Activated CD4-positive, alpha-beta T cell treated with anti-CD3 and anti-CD28 coated beads, Interleukin-2, amount 10 ng/mL, durations not matched to agents 7 days and 5 days (primary cell): ENCODE results near the gene EIF3I. TPM values are rescaled to one million over a fixed set of nuclear protein-coding genes. Genes with fewer than 3 reads are reported as not detected.

ENCODE experiments used
- CTCF ChIA-PET: fragments of 350-600 bp; sonication (Branson Sonifier 250); formaldehyde crosslinking; loops from one replicate; lab custom pipeline; 2021; ENCODE audit warnings: antibody characterized with exemption; lab: Charles Lee
- POLR2A ChIA-PET: fragments of 350-600 bp; sonication (Branson Sonifier 250); formaldehyde crosslinking; loops from one replicate; lab custom pipeline; 2021; ENCODE audit warnings: antibody characterized with exemption; lab: Charles Lee
- DNase-seq: peaks from one replicate; pipeline ENCODE4 v3.0.0-alpha.2; 2020
- H3K27ac Mint-ChIP-seq: one replicate; pipeline ENCODE4 v1.8.0; 2021; ENCODE audit warnings: mild to moderate bottlenecking, moderate library complexity, mixed read lengths
- H3K27me3 Mint-ChIP-seq: one replicate; pipeline ENCODE4 v1.8.0; 2021; ENCODE audit warnings: mixed read lengths
- H3K36me3 Mint-ChIP-seq: one replicate; pipeline ENCODE4 v1.8.0; 2021; ENCODE audit warnings: low read depth, mixed read lengths
- H3K4me1 Mint-ChIP-seq: one replicate; pipeline ENCODE4 v1.8.0; 2021; ENCODE audit warnings: mixed read lengths
- H3K4me3 Mint-ChIP-seq: one replicate; pipeline ENCODE4 v1.8.0; 2021; ENCODE audit warnings: mild to moderate bottlenecking, moderate library complexity, mixed read lengths
- H3K9me3 Mint-ChIP-seq: one replicate; pipeline ENCODE4 v1.8.0; 2021; ENCODE audit warnings: mixed read lengths
- total RNA-seq, 2 experiments: library from RNA; stranded (reverse); gene quantifications; one replicate each; pipeline ENCODE4 v1.2.3, GENCODE V29; 2021

EIF3I gene
- total RNA-seq, 2 experiments from 2014 or later: 173 to 176 TPM

GRCh38 chr1:32199717-32200072 is 22.5 kb upstream of the EIF3I start:
- peaks cover 79% of the 10 kb centered on the region for H3K4me1 Mint-ChIP-seq
- POLR2A ChIA-PET: interaction anchor here (0.8 kb wide), 1 partner anchor 16 kb away, joined by 3 read pairs; no protein-coding TSS in a partner anchor
- CTCF ChIA-PET: interaction anchor here (0.6 to 2.2 kb wide), 4 partner anchors 10 to 153 kb away, joined by 3 to 6 read pairs (median 4); no protein-coding TSS in a partner anchor
- peak overlapping the region; percentile 81 for H3K4me3 Mint-ChIP-seq
- H3K27me3 Mint-ChIP-seq: no peaks in the 10 kb centered on the region
- peak overlapping the region; percentile 88 for H3K27ac Mint-ChIP-seq
- no peak for DNase-seq
- H3K9me3 Mint-ChIP-seq: no peaks in the 10 kb centered on the region
- peaks cover 50% of the 10 kb centered on the region for H3K36me3 Mint-ChIP-seq

GRCh38 chr1:32200226-32201010 is 21.8 kb upstream of the EIF3I start, which contains the start of gene CCDC28B:
Gene CCDC28B (plus strand): TSS chr1:32200595. CDS start chr1:32201936, 1,341 bp downstream.
- POLR2A ChIA-PET: interaction anchor here (0.6 to 0.8 kb wide), 2 partner anchors 15 to 939 kb away, joined by 3 read pairs; no protein-coding TSS in a partner anchor
- Mint-ChIP-seq H3K4me1 (peaks cover 76% of the 10 kb centered on the region), H3K36me3 (peaks cover 43% of the 10 kb centered on the region)

GRCh38 chr1:32201011-32201855 is 21.0 kb upstream of the EIF3I start:
- Mint-ChIP-seq H3K9me3 (no peaks in the 10 kb centered on the region), H3K4me3 (peak overlapping the region; percentile 81), H3K36me3 (peaks cover 35% of the 10 kb centered on the region), H3K4me1 (peaks cover 76% of the 10 kb centered on the region), H3K27ac (peak overlapping the region; percentile 88), H3K27me3 (no peaks in the 10 kb centered on the region)
- DNase-seq: peak; percentile 87
- CTCF ChIA-PET: interaction anchor here (0.7 to 2.2 kb wide), 6 partner anchors 11 to 92 kb away, joined by 3 to 11 read pairs (median 4); partner anchors contain the start of gene TXLNA
- POLR2A ChIA-PET: interaction anchor here (0.6 kb wide), 1 partner anchor 940 kb away, joined by 3 read pairs; no protein-coding TSS in a partner anchor

More at GRCh38 chr1:32200226-32201010, 21.8 kb upstream of the EIF3I start, which contains the start of gene CCDC28B:
- peak within 1 kb of the TSS; percentile 81 for H3K4me3 Mint-ChIP-seq
- no peaks in the 10 kb centered on the region for H3K9me3 Mint-ChIP-seq
- H3K27ac Mint-ChIP-seq: peak within 1 kb of the TSS; percentile 88
- CTCF ChIA-PET: interaction anchor here (0.7 to 2.2 kb wide), 7 partner anchors 9 to 91 kb away, joined by 3 to 11 read pairs (median 4); partner anchors contain the start of gene TXLNA
- no peaks in the 10 kb centered on the region for H3K27me3 Mint-ChIP-seq
- DNase-seq: peak; percentile 69

- no peaks in the 10 kb centered on the region for H3K27me3 Mint-ChIP-seq
- POLR2A ChIA-PET: interaction anchor here (1.0 kb wide), 1 partner anchor 25 kb away, joined by 3 read pairs; the partner anchor contains the start of gene TXLNA
- peak overlapping the region; percentile 88 for H3K4me3 Mint-ChIP-seq
- H3K27ac Mint-ChIP-seq: peak overlapping the region; percentile 13
- CTCF ChIA-PET: interaction anchor here (1.0 to 2.9 kb wide), 2 partner anchors 10 to 11 kb away, joined by 5 to 19 read pairs; no protein-coding TSS in a partner anchor
- H3K9me3 Mint-ChIP-seq: no peaks in the 10 kb centered on the region
- peaks cover 22% of the 10 kb centered on the region for H3K36me3 Mint-ChIP-seq
- no peak for DNase-seq
- peaks cover 49% of the 10 kb centered on the region for H3K4me1 Mint-ChIP-seq
Measured at GRCh38 chr1:32204943-32205361, 17.3 kb upstream of the EIF3I start.

DNA sequence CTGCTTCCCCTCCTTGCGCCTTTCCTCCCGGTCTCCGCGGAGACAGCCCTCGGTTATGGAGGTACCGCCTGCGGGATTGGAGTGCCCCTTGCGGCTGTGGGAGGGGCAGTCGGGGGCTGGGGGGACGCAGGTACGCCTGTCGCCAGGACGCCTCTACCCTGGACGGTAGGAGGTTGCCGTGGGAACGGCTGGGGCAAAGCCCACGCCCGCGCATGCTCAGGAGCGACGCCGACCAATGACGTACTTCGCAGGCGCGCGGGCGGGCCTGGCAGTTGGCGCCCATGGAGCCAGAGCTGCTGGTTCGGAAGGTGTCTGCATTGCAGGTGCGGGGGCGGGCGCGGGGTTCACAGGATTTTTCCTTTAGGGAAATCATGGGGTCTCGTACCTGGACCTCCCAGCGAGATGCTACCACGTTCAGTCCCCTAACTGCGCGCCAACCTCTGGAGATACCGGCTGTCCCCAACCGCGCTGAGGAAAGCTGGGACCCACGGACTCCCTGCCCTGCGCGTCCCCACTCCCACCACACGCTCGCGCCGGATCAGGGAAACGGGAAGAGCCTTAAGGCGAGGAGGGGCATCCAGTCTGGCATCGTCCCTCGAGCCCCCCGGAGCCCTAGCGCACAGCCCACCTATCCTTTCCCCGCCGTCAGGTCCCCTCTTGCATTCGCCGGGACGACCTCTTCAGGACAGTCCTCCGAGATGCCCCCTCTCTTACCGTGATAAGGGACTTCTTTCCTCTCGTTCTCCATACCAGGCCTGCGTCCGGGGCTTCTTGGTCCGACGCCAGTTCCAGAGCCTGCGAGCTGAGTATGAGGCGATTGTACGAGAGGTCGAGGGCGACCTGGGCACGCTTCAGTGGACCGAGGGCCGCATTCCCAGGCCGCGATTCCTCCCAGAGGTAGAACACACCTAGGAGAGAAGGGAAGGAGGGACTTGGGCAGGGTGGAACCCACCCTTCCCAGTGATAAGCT is 16.5 kb upstream of the EIF3I start, which contains the start of gene IQCC:
IQCC (plus strand) TSS at position 271 of the 970 bp plus-strand sequence; CDS start at position 282, 11 bp downstream.
- Mint-ChIP-seq H3K4me3 (peak within 1 kb of the TSS; percentile 88), H3K9me3 (no peaks in the 10 kb centered on the region), H3K27me3 (no peaks in the 10 kb centered on the region), H3K4me1 (peaks cover 43% of the 10 kb centered on the region), H3K27ac (peak within 1 kb of the TSS; percentile 89), H3K36me3 (peaks cover 22% of the 10 kb centered on the region)
- ChIA-PET POLR2A (interaction anchor here (0.7 to 1.0 kb wide), 2 partner anchors 26 to 154 kb away, joined by 3 read pairs; partner anchors contain the start of gene TXLNA), CTCF (interaction anchor here (0.8 to 2.9 kb wide), 6 partner anchors 9 to 54 kb away, joined by 3 to 19 read pairs (median 4); partner anchors contain the start of gene FAM167B)
- peak; percentile 89 for DNase-seq

- ChIA-PET CTCF (no interaction called here), POLR2A (no interaction called here)
- H3K9me3 Mint-ChIP-seq: no peaks in the 10 kb centered on the region
- H3K27me3 Mint-ChIP-seq: no peaks in the 10 kb centered on the region
- no peak overlapping the region for H3K4me3 Mint-ChIP-seq
- H3K36me3 Mint-ChIP-seq: peaks cover 13% of the 10 kb centered on the region
- H3K4me1 Mint-ChIP-seq: peaks cover 26% of the 10 kb centered on the region
- no peak overlapping the region for H3K27ac Mint-ChIP-seq
- no peak for DNase-seq
Measured at GRCh38 chr1:32208469-32208868, 13.7 kb upstream of the EIF3I start.

DNA sequence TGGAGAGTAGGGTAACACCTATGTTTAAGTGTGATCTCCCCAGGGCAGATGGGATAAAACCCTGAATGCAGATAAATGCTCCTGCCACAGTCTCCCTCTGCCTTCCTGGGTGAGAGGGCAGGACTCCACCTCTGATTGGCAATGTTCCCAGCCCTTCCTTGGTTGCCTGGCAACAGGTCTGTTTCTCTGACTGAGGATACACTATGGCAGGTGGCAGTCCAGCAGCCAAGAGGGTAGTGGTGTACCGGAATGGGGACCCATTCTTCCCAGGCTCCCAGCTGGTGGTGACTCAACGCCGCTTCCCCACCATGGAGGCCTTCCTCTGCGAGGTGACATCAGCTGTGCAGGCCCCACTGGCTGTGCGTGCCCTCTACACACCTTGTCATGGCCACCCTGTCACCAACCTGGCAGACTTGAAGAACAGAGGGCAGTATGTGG is 13.3 kb upstream of the EIF3I start, which contains the start of gene DCDC2B:
DCDC2B (plus strand) TSS at position 199 of the 438 bp plus-strand sequence; CDS start at position 204, 5 bp downstream.
- Mint-ChIP-seq H3K4me3 (no peak within 1 kb of the TSS), H3K9me3 (no peaks in the 10 kb centered on the region), H3K27me3 (no peaks in the 10 kb centered on the region), H3K4me1 (peaks cover 24% of the 10 kb centered on the region), H3K36me3 (peaks cover 12% of the 10 kb centered on the region), H3K27ac (peak within 1 kb of the TSS; percentile 36)
- no peak for DNase-seq
- POLR2A ChIA-PET: no interaction called here
- CTCF ChIA-PET: no interaction called here

- no peaks in the 10 kb centered on the region for H3K27me3 Mint-ChIP-seq
- CTCF ChIA-PET: interaction anchor here (0.5 to 2.6 kb wide), 36 partner anchors 9 to 277 kb away, joined by 3 to 19 read pairs (median 5); partner anchors contain the start of genes CCDC28B, HDAC1, IQCC and LCK
- no peaks in the 10 kb centered on the region for H3K9me3 Mint-ChIP-seq
- H3K27ac Mint-ChIP-seq: peak overlapping the region; percentile 80
- peak; percentile 74 for DNase-seq
- peaks cover 26% of the 10 kb centered on the region for H3K4me1 Mint-ChIP-seq
- POLR2A ChIA-PET: interaction anchor here (0.6 to 1.2 kb wide), 6 partner anchors 16 to 120 kb away, joined by 3 to 6 read pairs (median 4); partner anchors contain the start of genes CCDC28B, MARCKSL1 and TXLNA
- peaks cover 5% of the 10 kb centered on the region for H3K36me3 Mint-ChIP-seq
- no peak overlapping the region for H3K4me3 Mint-ChIP-seq
Measured at GRCh38 chr1:32215629-32216480, 6.4 kb upstream of the EIF3I start.

DNA sequence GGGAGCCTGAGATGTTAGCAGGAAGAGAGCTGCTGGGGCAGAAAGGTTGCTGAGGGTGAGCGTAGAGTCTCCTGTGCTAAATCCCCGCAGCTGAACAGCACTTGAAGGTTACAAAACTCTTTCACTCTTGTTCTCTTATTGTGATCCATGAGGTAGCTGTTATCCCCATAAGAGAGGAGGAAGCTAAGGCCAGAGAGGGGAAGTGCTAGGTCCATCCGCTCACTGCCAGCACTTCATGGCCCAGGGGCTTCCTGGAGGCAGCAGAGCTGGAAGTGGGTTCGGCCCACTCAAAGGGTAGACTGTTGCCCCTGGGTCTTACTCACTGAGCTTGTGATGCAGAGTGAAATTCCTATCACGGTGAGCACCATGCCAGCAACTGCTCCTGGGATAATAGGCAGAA is 5.6 kb upstream of the EIF3I start:
- H3K4me3 Mint-ChIP-seq: no peak overlapping the region
- peaks cover 5% of the 10 kb centered on the region for H3K36me3 Mint-ChIP-seq
- H3K9me3 Mint-ChIP-seq: no peaks in the 10 kb centered on the region
- H3K27me3 Mint-ChIP-seq: no peaks in the 10 kb centered on the region
- peaks cover 33% of the 10 kb centered on the region for H3K4me1 Mint-ChIP-seq
- ChIA-PET POLR2A (interaction anchor here (0.6 to 1.2 kb wide), 3 partner anchors 10 to 119 kb away, joined by 3 to 4 read pairs (median 4); partner anchors contain the start of genes MARCKSL1 and TXLNA), CTCF (interaction anchor here (0.6 to 2.6 kb wide), 20 partner anchors 10 to 204 kb away, joined by 3 to 19 read pairs (median 6); partner anchors contain the start of genes CCDC28B, IQCC, LCK and MARCKSL1)
- DNase-seq: no peak
- no peak overlapping the region for H3K27ac Mint-ChIP-seq

DNA sequence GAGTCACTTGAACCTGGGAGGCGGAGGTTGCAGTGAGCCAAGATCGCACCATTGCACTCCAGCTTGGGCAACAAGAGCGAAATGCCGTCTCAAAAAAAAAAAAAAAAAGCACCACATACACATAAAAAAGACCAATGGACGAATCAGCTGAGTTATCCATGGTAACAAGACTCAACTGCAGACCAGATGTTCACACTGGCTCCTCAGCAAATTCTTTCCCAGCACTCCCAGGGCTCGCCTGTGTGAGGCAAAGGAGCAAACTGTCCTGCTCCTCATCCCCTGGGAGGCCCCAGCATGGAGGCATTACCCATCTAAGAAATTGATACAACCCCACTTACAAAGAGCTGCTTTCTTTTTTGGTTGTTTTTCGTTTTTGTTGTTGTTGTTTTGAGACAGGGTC is 3.2 kb upstream of the EIF3I start:
- Mint-ChIP-seq H3K27me3 (no peaks in the 10 kb centered on the region), H3K9me3 (no peaks in the 10 kb centered on the region), H3K27ac (no peak overlapping the region), H3K36me3 (peaks cover 12% of the 10 kb centered on the region), H3K4me1 (peaks cover 48% of the 10 kb centered on the region), H3K4me3 (no peak overlapping the region)
- CTCF ChIA-PET: interaction anchor here (0.7 kb wide), 1 partner anchor 134 kb away, joined by 3 read pairs; no protein-coding TSS in a partner anchor
- DNase-seq: no peak
- POLR2A ChIA-PET: interaction anchor here (0.7 kb wide), 1 partner anchor 1260 kb away, joined by 6 read pairs; no protein-coding TSS in a partner anchor
